Activated CD8-positive, alpha-beta T cell treated with anti-CD3 and anti-CD28 coated beads for 36 hours (primary cell): Measurements from ENCODE around the gene RNF169. TPM values are rescaled to one million over a fixed set of nuclear protein-coding genes. Genes with fewer than 3 reads are reported as not detected.
A peak's percentile ranks its signal among the peaks of the same experiment; 100 is the strongest.

Experiments
- ATAC-seq: fragments of 200-7000 bp; cut with Tn5 transposase; one replicate; pipeline ENCODE4 v1.10.0; 2021; ENCODE audit warnings: mild to moderate bottlenecking, moderate library complexity
- CTCF ChIA-PET: fragments of 350-600 bp; sonication (Branson Sonifier 250); formaldehyde crosslinking; loops from one replicate; lab custom pipeline; 2021; ENCODE audit warnings: antibody characterized with exemption; lab: Charles Lee
- POLR2A ChIA-PET: fragments of 350-600 bp; sonication (Branson Sonifier 250); formaldehyde crosslinking; loops from one replicate; lab custom pipeline; 2021; ENCODE audit warnings: antibody characterized with exemption; lab: Charles Lee
- DNase-seq: peaks from one replicate; pipeline ENCODE4 v3.0.0-alpha.2; 2020
- H3K27ac Mint-ChIP-seq: one replicate; pipeline ENCODE4 v1.8.0; 2021; ENCODE audit warnings: mild to moderate bottlenecking, mixed read lengths
- H3K27me3 Mint-ChIP-seq: one replicate; pipeline ENCODE4 v1.8.0; 2021; ENCODE audit warnings: mixed read lengths
- H3K36me3 Mint-ChIP-seq: one replicate; pipeline ENCODE4 v1.8.0; 2021; ENCODE audit warnings: low read depth, mixed read lengths
- H3K4me1 Mint-ChIP-seq: one replicate; pipeline ENCODE4 v1.8.0; 2021; ENCODE audit warnings: low read depth, mixed read lengths
- H3K4me3 Mint-ChIP-seq: one replicate; pipeline ENCODE4 v1.8.0; 2021; ENCODE audit warnings: mild to moderate bottlenecking, moderate library complexity, mixed read lengths
- H3K9me3 Mint-ChIP-seq: one replicate; pipeline ENCODE4 v1.8.0; 2021; ENCODE audit warnings: mixed read lengths
- intact Hi-C: fragments of 100-400 bp; cut with micrococcal nuclease; formaldehyde crosslinking; loops from one replicate; pipeline ENCODE4 v1.10.0; 2022
- total RNA-seq, 2 experiments: library from RNA; stranded (reverse); gene quantifications; one replicate each; pipeline ENCODE4 v1.2.3, GENCODE V29; 2021
- TF ChIP-seq, protein P1 (sequence below): fragments of 200-600 bp; IDR thresholded peaks from one replicate; pipeline ENCODE4 v1.8.0; 2022; ENCODE audit warnings: antibody characterized with exemption, mild to moderate bottlenecking

The RNF169 gene
- total RNA-seq, 2 experiments from 2014 or later = 13.9 to 14.2 TPM

DNA sequence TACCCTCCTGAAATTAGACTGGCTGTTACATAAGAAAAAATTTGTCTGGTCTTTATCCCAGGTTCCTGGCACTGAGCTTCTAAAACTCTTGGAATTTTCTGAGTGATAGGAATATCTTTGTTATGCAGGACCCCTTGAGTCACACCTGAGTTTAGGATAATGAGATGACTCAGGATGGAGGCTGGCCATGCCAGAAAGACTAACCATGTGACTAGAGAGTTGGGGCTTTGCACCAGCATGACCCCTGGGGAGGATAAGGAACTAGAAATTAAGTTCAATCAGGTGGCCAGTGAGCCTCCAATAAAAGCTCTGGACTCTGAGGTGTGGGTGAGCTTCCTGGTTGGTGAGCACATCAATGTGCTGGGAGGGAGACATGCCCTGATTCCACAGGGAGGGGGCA lies 112.1 kb downstream of the RNF169 start:
- Mint-ChIP-seq H3K27me3 (no peaks in the 10 kb centered on the region), H3K4me1 (peaks cover 4% of the 10 kb centered on the region), H3K27ac (no peak overlapping the region), H3K9me3 (peaks cover 28% of the 10 kb centered on the region), H3K36me3 (peaks cover 77% of the 10 kb centered on the region), H3K4me3 (no peak overlapping the region)
- DNase-seq (no peak), ATAC-seq (no peak)
- TF ChIP-seq, protein P1, sequence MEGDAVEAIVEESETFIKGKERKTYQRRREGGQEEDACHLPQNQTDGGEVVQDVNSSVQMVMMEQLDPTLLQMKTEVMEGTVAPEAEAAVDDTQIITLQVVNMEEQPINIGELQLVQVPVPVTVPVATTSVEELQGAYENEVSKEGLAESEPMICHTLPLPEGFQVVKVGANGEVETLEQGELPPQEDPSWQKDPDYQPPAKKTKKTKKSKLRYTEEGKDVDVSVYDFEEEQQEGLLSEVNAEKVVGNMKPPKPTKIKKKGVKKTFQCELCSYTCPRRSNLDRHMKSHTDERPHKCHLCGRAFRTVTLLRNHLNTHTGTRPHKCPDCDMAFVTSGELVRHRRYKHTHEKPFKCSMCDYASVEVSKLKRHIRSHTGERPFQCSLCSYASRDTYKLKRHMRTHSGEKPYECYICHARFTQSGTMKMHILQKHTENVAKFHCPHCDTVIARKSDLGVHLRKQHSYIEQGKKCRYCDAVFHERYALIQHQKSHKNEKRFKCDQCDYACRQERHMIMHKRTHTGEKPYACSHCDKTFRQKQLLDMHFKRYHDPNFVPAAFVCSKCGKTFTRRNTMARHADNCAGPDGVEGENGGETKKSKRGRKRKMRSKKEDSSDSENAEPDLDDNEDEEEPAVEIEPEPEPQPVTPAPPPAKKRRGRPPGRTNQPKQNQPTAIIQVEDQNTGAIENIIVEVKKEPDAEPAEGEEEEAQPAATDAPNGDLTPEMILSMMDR = no peak
- ChIA-PET POLR2A (no interaction called here), CTCF (no interaction called here)
- intact Hi-C loops = no loop called here

DNA sequence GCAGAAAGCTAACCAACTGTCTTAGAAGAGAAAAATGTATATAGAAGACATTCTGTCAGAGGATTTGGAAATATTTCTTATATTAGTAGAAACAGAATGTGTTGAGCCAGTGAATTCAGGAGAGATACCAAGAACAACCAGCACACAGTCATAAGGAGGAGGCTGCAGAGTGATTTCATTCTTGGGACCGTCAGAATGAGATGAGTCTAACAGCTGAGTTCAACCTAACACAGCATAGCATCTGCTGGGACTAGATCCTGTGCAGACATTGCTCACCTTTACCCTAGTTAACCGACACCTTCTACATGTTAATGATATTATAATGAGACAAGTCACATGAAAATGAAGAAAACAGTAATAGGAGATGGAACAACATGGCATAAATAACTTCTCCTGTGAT lies 114.8 kb downstream of the RNF169 start:
- DNase-seq (no peak), ATAC-seq (no peak)
- Mint-ChIP-seq H3K4me3 (no peak overlapping the region), H3K9me3 (peaks cover 48% of the 10 kb centered on the region), H3K36me3 (peaks cover 93% of the 10 kb centered on the region), H3K27ac (no peak overlapping the region), H3K27me3 (no peaks in the 10 kb centered on the region), H3K4me1 (peaks cover 4% of the 10 kb centered on the region)
- intact Hi-C loops = no loop called here
- CTCF ChIA-PET = no interaction called here
- TF ChIP-seq, protein P1 = no peak
- POLR2A ChIA-PET = no interaction called here

DNA sequence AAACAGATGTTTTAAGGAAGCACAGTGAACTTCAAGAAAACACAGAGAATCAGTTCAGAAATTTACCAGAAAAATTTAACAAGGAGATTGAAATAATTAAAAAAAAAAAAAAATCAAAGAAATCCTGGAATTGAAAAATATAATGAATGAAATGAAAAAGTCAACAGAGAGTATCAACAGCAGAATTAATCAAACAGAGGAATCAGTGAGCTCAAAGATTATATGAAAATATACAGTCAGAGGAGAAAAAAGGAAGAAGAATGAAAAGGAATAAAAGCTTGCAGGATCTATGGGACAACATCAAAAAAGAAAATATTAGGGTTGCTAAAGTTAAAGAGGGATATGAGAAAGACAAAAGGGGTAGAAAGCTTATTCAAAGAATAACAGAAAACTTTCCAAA lies 117.9 kb downstream of the RNF169 start:
- H3K27me3 Mint-ChIP-seq = no peaks in the 10 kb centered on the region
- POLR2A ChIA-PET = no interaction called here
- ATAC-seq (no peak), DNase-seq (no peak)
- CTCF ChIA-PET = no interaction called here
- H3K36me3 Mint-ChIP-seq = peaks cover 95% of the 10 kb centered on the region
- H3K27ac Mint-ChIP-seq = no peak overlapping the region
- peaks cover 4% of the 10 kb centered on the region for H3K4me1 Mint-ChIP-seq
- intact Hi-C loops = no loop called here
- no peak overlapping the region for H3K4me3 Mint-ChIP-seq
- peaks cover 64% of the 10 kb centered on the region for H3K9me3 Mint-ChIP-seq
- TF ChIP-seq, protein P1 = no peak

DNA sequence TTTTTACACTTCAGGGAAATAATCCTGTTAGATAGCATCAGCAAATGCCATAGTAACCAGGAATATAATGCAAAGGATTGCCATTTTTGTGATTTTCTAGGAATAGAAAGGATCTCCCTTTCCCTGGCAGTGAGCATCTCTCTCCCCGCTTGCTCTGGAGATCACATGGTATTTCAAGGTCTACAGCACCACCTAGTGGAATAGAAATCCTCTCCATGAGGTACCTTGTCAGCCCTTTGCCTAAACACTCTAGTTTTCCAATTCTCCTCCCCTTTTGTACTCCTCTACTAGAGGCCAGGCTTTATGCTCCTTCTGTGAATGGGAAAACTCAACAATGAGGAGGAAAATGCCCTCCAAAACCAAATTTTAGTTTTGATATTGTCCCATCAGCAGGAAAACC lies 121.8 kb downstream of the RNF169 start:
- TF ChIP-seq, protein P1 = peak; percentile 45
- Mint-ChIP-seq H3K27me3 (no peaks in the 10 kb centered on the region), H3K27ac (no peak overlapping the region), H3K4me1 (no peaks in the 10 kb centered on the region), H3K36me3 (peaks cover 92% of the 10 kb centered on the region), H3K9me3 (peaks cover 73% of the 10 kb centered on the region), H3K4me3 (no peak overlapping the region)
- DNase-seq = no peak
- intact Hi-C loops = no loop called here
- ChIA-PET POLR2A (interaction anchor here (1.1 kb wide), 1 partner anchor 15 kb away, joined by 5 read pairs; no protein-coding TSS in a partner anchor), CTCF (interaction anchor here (0.9 to 1.7 kb wide), 3 partner anchors 116 to 168 kb away, joined by 3 to 16 read pairs (median 3); no protein-coding TSS in a partner anchor)
- no peak for ATAC-seq

DNA sequence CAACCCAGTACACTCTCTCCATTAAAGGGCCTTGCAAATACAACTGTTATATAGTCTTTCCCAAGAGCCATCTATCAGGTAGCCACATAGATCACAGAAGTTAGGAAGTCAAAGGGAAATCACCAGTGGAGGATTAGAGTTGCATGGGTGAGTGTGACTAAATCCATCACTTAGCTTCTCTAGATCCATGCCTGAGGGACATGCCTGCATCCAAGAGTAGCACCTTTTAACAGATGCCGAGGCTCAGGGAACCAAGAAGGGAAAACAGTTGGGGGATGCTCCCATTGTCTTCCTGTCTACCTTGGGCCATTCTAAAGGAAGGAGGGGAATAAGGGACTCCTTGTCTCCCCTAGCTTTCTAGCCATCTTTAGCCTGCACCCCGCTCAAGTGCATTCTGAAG lies 122.4 kb downstream of the RNF169 start:
- POLR2A ChIA-PET = interaction anchor here (1.1 kb wide), 1 partner anchor 15 kb away, joined by 5 read pairs; no protein-coding TSS in a partner anchor
- intact Hi-C loops = no loop called here
- Mint-ChIP-seq H3K4me1 (no peaks in the 10 kb centered on the region), H3K27ac (no peak overlapping the region), H3K9me3 (peaks cover 69% of the 10 kb centered on the region), H3K27me3 (no peaks in the 10 kb centered on the region), H3K4me3 (no peak overlapping the region), H3K36me3 (peaks cover 92% of the 10 kb centered on the region)
- CTCF ChIA-PET = interaction anchor here (0.9 to 1.7 kb wide), 3 partner anchors 117 to 169 kb away, joined by 3 to 16 read pairs (median 3); no protein-coding TSS in a partner anchor
- TF ChIP-seq, protein P1 = no peak
- ATAC-seq (no peak), DNase-seq (no peak)
